Endodermal cell (in vitro differentiated cells): ENCODE measurements around the gene CDH18. TPM values are rescaled to one million over a fixed set of nuclear protein-coding genes. Genes with fewer than 3 reads are reported as not detected.

Source experiments
- DNase-seq: peaks from one replicate; pipeline ENCODE4 v3.0.0-alpha.2; 2017
- H3K27ac ChIP-seq: 2 replicates; pipeline ENCODE4 v1.5.1; 2013; ENCODE audit warnings: mild to moderate bottlenecking, low read depth, low read length, moderate library complexity
- H3K27me3 ChIP-seq: 2 replicates; pipeline ENCODE4 v1.6.1; 2013; ENCODE audit warnings: mild to moderate bottlenecking, low read length, moderate library complexity; ENCODE audit not compliant: insufficient read depth, control insufficient read depth, poor library complexity, severe bottlenecking
- H3K36me3 ChIP-seq: 2 replicates; pipeline ENCODE4 v1.7.0; 2013; ENCODE audit warnings: mild to moderate bottlenecking, low read length, moderate library complexity; ENCODE audit not compliant: control insufficient read depth, insufficient read depth
- H3K4me1 ChIP-seq: one replicate; pipeline ENCODE4 v1.7.0; 2013; ENCODE audit warnings: low read length; ENCODE audit not compliant: control insufficient read depth, insufficient read depth
- H3K4me3 ChIP-seq: 2 replicates; pipeline ENCODE4 v1.5.1; 2013; ENCODE audit warnings: mild to moderate bottlenecking, low read length, moderate library complexity
- H3K9ac ChIP-seq: 2 replicates; pipeline ENCODE4 v1.6.1; 2013; ENCODE audit warnings: mild to moderate bottlenecking, low read length, moderate library complexity; ENCODE audit not compliant: poor library complexity, severe bottlenecking; ENCODE audit errors: extremely low read depth
- H3K9me3 ChIP-seq: 2 replicates; pipeline ENCODE4 v1.6.1; 2013; ENCODE audit warnings: mild to moderate bottlenecking, low read length, moderate library complexity; ENCODE audit not compliant: control insufficient read depth
- H3K27ac Mint-ChIP-seq: 2 replicates; pipeline ENCODE4 v1.8.0; 2020; ENCODE audit warnings: mixed read lengths
- H3K27me3 Mint-ChIP-seq: 2 replicates; pipeline ENCODE4 v1.8.0; 2021; ENCODE audit warnings: mild to moderate bottlenecking, mixed read lengths; ENCODE audit not compliant: insufficient read depth
- H3K36me3 Mint-ChIP-seq: 2 replicates; pipeline ENCODE4 v1.8.0; 2020; ENCODE audit warnings: low read depth, mixed read lengths
- H3K4me1 Mint-ChIP-seq: 2 replicates; pipeline ENCODE4 v1.8.0; 2020; ENCODE audit warnings: mixed read lengths
- H3K4me3 Mint-ChIP-seq: 2 replicates; pipeline ENCODE4 v1.8.0; 2020; ENCODE audit warnings: mild to moderate bottlenecking, moderate library complexity, mixed read lengths
- H3K9me3 Mint-ChIP-seq: 2 replicates; pipeline ENCODE4 v1.8.0; 2020; ENCODE audit warnings: mild to moderate bottlenecking, mixed read lengths
- CTCF ChIP-seq: fragments of 200-600 bp; sonication (generic); conservative IDR thresholded peaks from 2 replicates; pipeline ENCODE4 v1.5.0; 2021; ENCODE audit warnings: antibody characterized with exemption, mild to moderate bottlenecking
- WGBS, 2 experiments: methylation state at CpG; one replicate each; pipeline versions ENCODE4 v1.1.5 to v1.1.7; 2013; ENCODE audit warnings: missing lambda C conversion rate in 2 of 2, mixed read lengths in 1 of 2; ENCODE audit not compliant: insufficient coverage in 1 of 2, insufficient read length in 1 of 2; 5-methylcytosine and 5-hydroxymethylcytosine counted together
- total RNA-seq, 2 donors: library from RNA; stranded (reverse); fragmentation: NEBNext Ultra II Directional in 1 of 2; extraction: Animal tissue kit (Norgen Biotek cat#: 25700) in 1 of 2; gene quantifications; 2 replicates in 1 of 2; 3 replicates in 1 of 2; pipeline ENCODE4 v1.2.1, GENCODE V29; 2021

The CDH18 gene
- total RNA-seq, 2 donors from 2014 or later: 0.22 TPM; not detected in 1

- Mint-ChIP-seq H3K9me3 (no peaks in the 10 kb centered on the region), H3K27ac (no peak overlapping the region), H3K36me3 (no peaks in the 10 kb centered on the region), H3K27me3 (no peaks in the 10 kb centered on the region), H3K4me3 (no peak overlapping the region), H3K4me1 (no peaks in the 10 kb centered on the region)
- Histone ChIP-seq H3K9me3 (no peaks in the 10 kb centered on the region), H3K27me3 (no peaks in the 10 kb centered on the region), H3K4me3 (no peak overlapping the region), H3K4me1 (no peaks in the 10 kb centered on the region), H3K36me3 (no peaks in the 10 kb centered on the region), H3K9ac (no peak overlapping the region), H3K27ac (no peak overlapping the region)
- TF ChIP-seq CTCF: no peak
- WGBS, 2 experiments: 85 to 100% methylated on average over 1 to 4 of the region's 4 CpGs
- DNase-seq: no peak
Observed at GRCh38 chr5:19615071-19615470, 372.9 kb downstream of the CDH18 start.

- H3K9me3 Mint-ChIP-seq: no peaks in the 10 kb centered on the region
- peak; percentile 61 for TF ChIP-seq CTCF
- H3K4me3 ChIP-seq: no peak overlapping the region
- no peak for DNase-seq
- H3K4me1 Mint-ChIP-seq: peaks cover 7% of the 10 kb centered on the region
- H3K27ac Mint-ChIP-seq: no peak overlapping the region
- no peaks in the 10 kb centered on the region for H3K4me1 ChIP-seq
- H3K4me3 Mint-ChIP-seq: no peak overlapping the region
- no peak overlapping the region for H3K9ac ChIP-seq
- no peaks in the 10 kb centered on the region for H3K27me3 Mint-ChIP-seq
- no peaks in the 10 kb centered on the region for H3K36me3 ChIP-seq
- no peak overlapping the region for H3K27ac ChIP-seq
- H3K27me3 ChIP-seq: no peaks in the 10 kb centered on the region
- WGBS, 2 experiments: 75% methylated on average over 1 of the region's 1 CpG; no CpG with 5 or more reads in 1 of the 2 experiments
- H3K9me3 ChIP-seq: no peaks in the 10 kb centered on the region
- H3K36me3 Mint-ChIP-seq: no peaks in the 10 kb centered on the region
Observed at GRCh38 chr5:19608444-19609002, 379.5 kb downstream of the CDH18 start.

GRCh38 chr5:19605846-19606407 lies 382.1 kb downstream of the CDH18 start:
- H3K36me3 Mint-ChIP-seq: no peaks in the 10 kb centered on the region
- H3K4me3 Mint-ChIP-seq: no peak overlapping the region
- H3K27ac ChIP-seq: no peak overlapping the region
- H3K27ac Mint-ChIP-seq: no peak overlapping the region
- no peaks in the 10 kb centered on the region for H3K27me3 Mint-ChIP-seq
- TF ChIP-seq CTCF: no peak
- 87 to 94% methylated on average over 3 of the region's 3 CpGs for WGBS, 2 experiments
- no peak for DNase-seq
- no peaks in the 10 kb centered on the region for H3K36me3 ChIP-seq
- no peaks in the 10 kb centered on the region for H3K27me3 ChIP-seq
- no peak overlapping the region for H3K4me3 ChIP-seq
- no peak overlapping the region for H3K9ac ChIP-seq
- peaks cover 7% of the 10 kb centered on the region for H3K4me1 Mint-ChIP-seq
- H3K9me3 ChIP-seq: peaks cover 12% of the 10 kb centered on the region
- peaks cover 3% of the 10 kb centered on the region for H3K9me3 Mint-ChIP-seq
- H3K4me1 ChIP-seq: no peaks in the 10 kb centered on the region
